ENCODE measurements around the gene FLYWCH1.

The FLYWCH1 gene

GRCh38 chr16:2985462-2985861 is 73.7 kb downstream of the FLYWCH1 start:
- TF ChIP-seq ARNTL (CRISPR knock-in tag; IDR thresholded peaks at IDR 0.05; ENCODE audit: borderline replicate concordance, low read depth) (no peak), ISL1 (CRISPR knock-in tag; IDR thresholded peaks at IDR 0.05) (no peak), GLIS3 (CRISPR knock-in tag; IDR thresholded peaks at IDR 0.05) (no peak)
- no peak for ATAC-seq

- ATAC-seq: no peak
- TF ChIP-seq BACH2 (CRISPR knock-in tag; IDR thresholded peaks at IDR 0.05; ENCODE audit: borderline replicate concordance): no peak
- no peak for TF ChIP-seq ZC3H10 (CRISPR knock-in tag; IDR thresholded peaks at IDR 0.05)
- no peak for TF ChIP-seq ZNF565 (CRISPR knock-in tag; conservative IDR thresholded peaks at IDR 0.05; ENCODE audit: low read depth)
- TF ChIP-seq PATZ1 (CRISPR knock-in tag; IDR thresholded peaks at IDR 0.05; ENCODE audit: borderline replicate concordance): no peak
- no peak for TF ChIP-seq POU6F1 (CRISPR knock-in tag; IDR thresholded peaks at IDR 0.05; ENCODE audit: borderline replicate concordance, low read depth)
- no peak for TF ChIP-seq ISL1 (CRISPR knock-in tag; IDR thresholded peaks at IDR 0.05)
- TF ChIP-seq OSR1 (CRISPR knock-in tag; IDR thresholded peaks at IDR 0.05): no peak
- TF ChIP-seq ARNTL (CRISPR knock-in tag; IDR thresholded peaks at IDR 0.05; ENCODE audit: borderline replicate concordance, low read depth): no peak
- TF ChIP-seq TOX (CRISPR knock-in tag; IDR thresholded peaks at IDR 0.05; ENCODE audit: borderline replicate concordance): no peak
- TF ChIP-seq RARB (CRISPR knock-in tag; IDR thresholded peaks at IDR 0.05): no peak
- no peak for TF ChIP-seq ESRRG (CRISPR knock-in tag; IDR thresholded peaks at IDR 0.05)
Measured at GRCh38 chr16:2985893-2986355, 74.2 kb downstream of the FLYWCH1 start.

- no peak for ATAC-seq
Measured at GRCh38 chr16:2986623-2987188, 75.0 kb downstream of the FLYWCH1 start.

More at GRCh38 chr16:2986623-2987188, 75.0 kb downstream of the FLYWCH1 start:
- no peak for TF ChIP-seq RARB (CRISPR knock-in tag; IDR thresholded peaks at IDR 0.05)
- no peak for TF ChIP-seq CREB5 (CRISPR knock-in tag; IDR thresholded peaks at IDR 0.05; ENCODE audit: low read depth)
- TF ChIP-seq ZFP3 (CRISPR knock-in tag; IDR thresholded peaks at IDR 0.05): no peak
- no peak for TF ChIP-seq TSHZ2 (CRISPR knock-in tag; IDR thresholded peaks at IDR 0.05)
- TF ChIP-seq ZNF70 (CRISPR knock-in tag; IDR thresholded peaks at IDR 0.05): no peak
- TF ChIP-seq GLIS3 (CRISPR knock-in tag; IDR thresholded peaks at IDR 0.05): no peak
- no peak for TF ChIP-seq OSR1 (CRISPR knock-in tag; IDR thresholded peaks at IDR 0.05)
- no peak for TF ChIP-seq ESRRG (CRISPR knock-in tag; IDR thresholded peaks at IDR 0.05)
- TF ChIP-seq TCF4 (CRISPR knock-in tag; IDR thresholded peaks at IDR 0.05; ENCODE audit: borderline replicate concordance): no peak
- no peak for TF ChIP-seq ARNTL (CRISPR knock-in tag; IDR thresholded peaks at IDR 0.05; ENCODE audit: borderline replicate concordance, low read depth)
- no peak for TF ChIP-seq CSRNP3 (CRISPR knock-in tag; IDR thresholded peaks at IDR 0.05)
- no peak for TF ChIP-seq ISL1 (CRISPR knock-in tag; IDR thresholded peaks at IDR 0.05)
- TF ChIP-seq BACH2 (CRISPR knock-in tag; IDR thresholded peaks at IDR 0.05; ENCODE audit: borderline replicate concordance): no peak
